Kidney (tissue), 22 donors: ENCODE data around the gene STOML3. TPM values are rescaled to one million over a fixed set of nuclear protein-coding genes. Genes with fewer than 3 reads are reported as not detected.

Experiments used
- DNase-seq, 5 donors: peaks; one replicate each; pipeline ENCODE4 v3.0.0-alpha.2; 2013 to 2020
- FAIRE-seq: peaks from 2 replicates; lab custom pipeline; 2012; peaks lifted over from hg19 to GRCh38; lab: Jason Lieb, UNC
- H3K27ac ChIP-seq, 2 donors: one replicate each; pipeline ENCODE4 v1.7.0; 2013; ENCODE audit warnings: low read depth in 2 of 2, low read length in 2 of 2, inconsistent platforms in 1 of 2
- H3K27me3 ChIP-seq: one replicate; pipeline ENCODE4 v1.7.1; 2013; ENCODE audit warnings: low read length, inconsistent platforms; ENCODE audit not compliant: control insufficient read depth, insufficient read depth
- H3K36me3 ChIP-seq, 3 donors: one replicate each; pipeline versions ENCODE4 v1.7.0 to v1.7.1; 2013; ENCODE audit warnings: low read length in 3 of 3, control low read depth in 1 of 3, inconsistent platforms in 1 of 3; ENCODE audit not compliant: insufficient read depth in 3 of 3, control insufficient read depth in 2 of 3
- H3K4me1 ChIP-seq, 3 donors: one replicate each; pipeline versions ENCODE4 v1.7.0 to v1.7.1; 2013; ENCODE audit warnings: low read length in 3 of 3, inconsistent platforms in 1 of 3, low read depth in 1 of 3; ENCODE audit not compliant: control insufficient read depth in 2 of 3, insufficient read depth in 2 of 3
- H3K4me3 ChIP-seq, 3 donors: one replicate each; pipeline versions ENCODE4 v1.7.0 to v1.8.1; 2013; ENCODE audit warnings: low read length in 3 of 3, control low read depth in 1 of 3, inconsistent platforms in 1 of 3
- H3K9ac ChIP-seq, 3 donors: one replicate each; pipeline versions ENCODE4 v1.7.0 to v1.7.1; 2013; ENCODE audit warnings: low read length in 3 of 3, control low read depth in 1 of 3, inconsistent platforms in 1 of 3
- H3K9me3 ChIP-seq, 3 donors: one replicate each; pipeline versions ENCODE4 v1.7.0 to v1.7.1; 2013; ENCODE audit warnings: low read length in 3 of 3, control low read depth in 1 of 3, inconsistent platforms in 1 of 3; ENCODE audit not compliant: control insufficient read depth in 2 of 3, insufficient read depth in 1 of 3
- intact Hi-C: fragments of 100-400 bp; cut with DNase I; formaldehyde crosslinking; loops from one replicate; pipeline ENCODE4 v1.11.1; 2022
- long read RNA-seq, 10 donors: library from polyadenylated mRNA in 1 of 10; unstranded in 1 of 10; transcript quantifications; one replicate each; pipeline ENCODE4 v2.0.0 and lab custom pipeline, GENCODE V29; 2021 to 2026
- polyA plus RNA-seq: library from polyadenylated mRNA; stranded (reverse); fragments of 350-450 nt; fragmentation: Illumina TruSeq; extraction: RNeasy Lipid Tissue Mini Kit (QIAGEN cat#74804); gene quantifications from one replicate; pipeline ENCODE4 v1.2.3, GENCODE V29; 2014; ENCODE audit warnings: low read depth, low replicate concordance; ENCODE audit not compliant: insufficient read depth
- total RNA-seq: library from RNA; stranded (reverse); fragmentation: NEBNext Ultra II Directional; extraction: Animal tissue kit (Norgen Biotek cat#: 25700); gene quantifications from one replicate; pipeline ENCODE4 v1.2.1, GENCODE V29; 2021
- TF ChIP-seq, protein P1 (sequence below): IDR thresholded peaks from 3 replicates; pipeline ENCODE4 v1.5.1; 2012; ENCODE audit warnings: mild to moderate bottlenecking, moderate library complexity, borderline replicate concordance; ENCODE audit not compliant: insufficient read depth; ENCODE audit errors: extremely low read depth
- donor health status: control.
- donor health status: control.
- donor health status: control.
- donor health status: control.
- donor health status: control.
- donor health status: DM: yes; HTN: yes; CAD: no.
- donor health status: Normal renal cell carcinoma (clear cell type).

STOML3 gene, protein sequence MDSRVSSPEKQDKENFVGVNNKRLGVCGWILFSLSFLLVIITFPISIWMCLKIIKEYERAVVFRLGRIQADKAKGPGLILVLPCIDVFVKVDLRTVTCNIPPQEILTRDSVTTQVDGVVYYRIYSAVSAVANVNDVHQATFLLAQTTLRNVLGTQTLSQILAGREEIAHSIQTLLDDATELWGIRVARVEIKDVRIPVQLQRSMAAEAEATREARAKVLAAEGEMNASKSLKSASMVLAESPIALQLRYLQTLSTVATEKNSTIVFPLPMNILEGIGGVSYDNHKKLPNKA
- total RNA-seq (not detected), polyA plus RNA-seq (not detected)
- long read RNA-seq, donor 1: 0 reads
- long read RNA-seq, donor 2: 0 reads
- long read RNA-seq, donor 3: 0 reads
- long read RNA-seq, donor 4: 0 reads
- long read RNA-seq, donor 5: 0 reads
- long read RNA-seq, donor 6: 0 reads
- long read RNA-seq, donor 7: 0 reads
- long read RNA-seq, donor 8: 0 reads
- long read RNA-seq, donor 9: 0 reads
- long read RNA-seq, donor 10: 0 reads

DNA sequence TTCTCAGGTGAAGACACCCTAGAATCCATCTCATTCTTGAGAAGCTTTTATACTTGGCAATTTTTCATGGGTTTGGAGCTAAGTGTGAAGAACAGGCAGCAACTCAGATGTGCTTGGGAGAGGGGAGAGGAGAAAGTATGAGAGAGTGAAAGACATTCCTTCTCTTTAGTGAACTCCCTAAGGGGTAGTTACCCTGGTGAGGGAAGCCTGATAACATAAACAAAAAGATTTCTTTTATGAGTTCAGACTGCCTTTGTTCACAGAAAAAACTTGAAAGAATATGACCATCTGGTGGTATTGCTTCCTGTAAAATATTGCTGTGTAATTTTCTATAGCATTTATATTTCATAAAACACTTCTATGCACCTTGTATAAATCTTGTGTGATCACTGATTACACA is at the start of gene STOML3:
TSS of gene STOML3 (minus strand) at position 139 of the 400 bp plus-strand sequence. CDS start at position 29, 110 bp downstream.
- no peak for FAIRE-seq
- Histone ChIP-seq H3K27ac (no peak within 1 kb of the TSS), H3K27me3 (no peaks in the 10 kb centered on the region), H3K9me3 (no peaks in the 10 kb centered on the region), H3K4me1 (no peaks in the 10 kb centered on the region), H3K9ac (no peak within 1 kb of the TSS), H3K4me3 (no peak within 1 kb of the TSS), H3K36me3 (no peaks in the 10 kb centered on the region)
- TF ChIP-seq, protein P1, sequence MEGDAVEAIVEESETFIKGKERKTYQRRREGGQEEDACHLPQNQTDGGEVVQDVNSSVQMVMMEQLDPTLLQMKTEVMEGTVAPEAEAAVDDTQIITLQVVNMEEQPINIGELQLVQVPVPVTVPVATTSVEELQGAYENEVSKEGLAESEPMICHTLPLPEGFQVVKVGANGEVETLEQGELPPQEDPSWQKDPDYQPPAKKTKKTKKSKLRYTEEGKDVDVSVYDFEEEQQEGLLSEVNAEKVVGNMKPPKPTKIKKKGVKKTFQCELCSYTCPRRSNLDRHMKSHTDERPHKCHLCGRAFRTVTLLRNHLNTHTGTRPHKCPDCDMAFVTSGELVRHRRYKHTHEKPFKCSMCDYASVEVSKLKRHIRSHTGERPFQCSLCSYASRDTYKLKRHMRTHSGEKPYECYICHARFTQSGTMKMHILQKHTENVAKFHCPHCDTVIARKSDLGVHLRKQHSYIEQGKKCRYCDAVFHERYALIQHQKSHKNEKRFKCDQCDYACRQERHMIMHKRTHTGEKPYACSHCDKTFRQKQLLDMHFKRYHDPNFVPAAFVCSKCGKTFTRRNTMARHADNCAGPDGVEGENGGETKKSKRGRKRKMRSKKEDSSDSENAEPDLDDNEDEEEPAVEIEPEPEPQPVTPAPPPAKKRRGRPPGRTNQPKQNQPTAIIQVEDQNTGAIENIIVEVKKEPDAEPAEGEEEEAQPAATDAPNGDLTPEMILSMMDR: no peak
- intact Hi-C loops: no loop called here
- DNase-seq: peak in 2 of 5 donors; percentile 15 to 16

- intact Hi-C loops: loop anchor here (10.0 kb wide), 1 partner anchor 575 kb away; no protein-coding TSS in a partner anchor
- H3K9ac ChIP-seq: no peak overlapping the region
Observed at GRCh38 chr13:39040206-39040605, 49.6 kb upstream of the STOML3 start.

DNA sequence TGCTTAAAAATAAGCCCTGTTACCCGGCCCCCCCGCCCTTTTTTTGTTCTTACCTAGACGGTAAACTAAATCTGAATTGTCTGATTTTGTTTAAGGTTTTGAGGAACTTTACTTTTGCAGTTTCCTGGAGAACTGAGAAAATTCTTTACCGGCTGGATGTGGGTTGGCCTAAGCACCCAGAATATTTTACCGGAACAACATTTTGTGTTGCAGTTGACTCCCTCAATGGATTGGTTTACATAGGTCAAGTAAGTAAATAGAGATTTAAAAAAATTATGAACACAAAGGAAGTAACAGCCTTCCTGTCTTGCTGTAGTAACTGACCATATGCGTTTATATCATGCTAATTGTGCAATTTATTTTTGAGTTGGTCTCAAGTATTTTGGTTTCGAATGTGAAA is 48.4 kb upstream of the STOML3 start:
- no peaks in the 10 kb centered on the region for H3K9me3 ChIP-seq
- intact Hi-C loops: no loop called here
- peaks cover 2 to 22% (median 8%) of the 10 kb centered on the region in 3 donors for H3K4me1 ChIP-seq
- TF ChIP-seq, protein P1: no peak
- H3K27me3 ChIP-seq: no peaks in the 10 kb centered on the region
- peak overlapping the region; percentile 95 to 97 (median 96) for H3K4me3 ChIP-seq
- H3K9ac ChIP-seq: peak overlapping the region in 2 of 3 donors; percentile 34 to 83
- FAIRE-seq: no peak
- H3K36me3 ChIP-seq: peaks cover 0 to 4% (median 0%) of the 10 kb centered on the region in 3 donors
- no peak overlapping the region for H3K27ac ChIP-seq
- peak in 1 of 5 donors; percentile 7 for DNase-seq

More at GRCh38 chr13:39040206-39040605, 49.6 kb upstream of the STOML3 start:
- TF ChIP-seq, protein P1: no peak
- Histone ChIP-seq H3K4me1 (peaks cover 2 to 20% (median 6%) of the 10 kb centered on the region in 3 donors), H3K4me3 (no peak overlapping the region), H3K27ac (no peak overlapping the region), H3K9me3 (no peaks in the 10 kb centered on the region), H3K27me3 (no peaks in the 10 kb centered on the region), H3K36me3 (peaks cover 0 to 5% (median 0%) of the 10 kb centered on the region in 3 donors)
- no peak for FAIRE-seq
- DNase-seq: no peak
